Left kidney (tissue), 2 donors: ENCODE data around the gene KIAA1549. TPM values are rescaled to one million over a fixed set of nuclear protein-coding genes. Genes with fewer than 3 reads are reported as not detected.
A peak's percentile ranks its signal among the peaks of the same experiment; 100 is the strongest.
"Not testable (repeated sequence)": the region's sequence is repeated elsewhere in the genome, so short reads cannot be mapped to it uniquely, and the experiment has no call there.

Experiments used
- DNase-seq: peaks from one replicate; pipeline ENCODE4 v3.0.0-alpha.2; 2013
- polyA plus RNA-seq: library from polyadenylated mRNA; unstranded; fragments of 120-200 nt; gene quantifications from one replicate; pipeline ENCODE4 v1.2.1, GENCODE V29; 2013; ENCODE audit not compliant: insufficient read length

KIAA1549 gene
- polyA plus RNA-seq, 1 donor, result 15.5 TPM

DNA sequence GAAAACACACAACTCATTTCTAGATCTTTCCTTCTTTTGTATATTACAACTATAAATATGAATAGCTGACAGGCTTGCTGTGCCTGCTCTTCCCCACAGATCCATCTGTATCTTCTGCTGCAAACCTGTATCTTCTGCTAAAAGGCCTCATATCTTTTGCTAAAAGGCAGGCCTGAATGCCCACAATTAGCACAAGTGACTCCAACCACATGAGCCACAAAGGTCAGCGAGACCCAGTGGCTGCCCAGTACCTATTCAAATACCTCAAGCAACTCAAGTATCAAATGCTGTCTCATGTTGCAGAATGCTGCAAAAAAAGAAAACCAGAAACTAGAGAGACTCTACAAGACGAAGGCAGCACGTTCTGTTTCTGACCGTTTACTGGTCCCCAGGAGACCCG lies 128.7 kb downstream of the KIAA1549 start:
- DNase-seq, result no peak

DNA sequence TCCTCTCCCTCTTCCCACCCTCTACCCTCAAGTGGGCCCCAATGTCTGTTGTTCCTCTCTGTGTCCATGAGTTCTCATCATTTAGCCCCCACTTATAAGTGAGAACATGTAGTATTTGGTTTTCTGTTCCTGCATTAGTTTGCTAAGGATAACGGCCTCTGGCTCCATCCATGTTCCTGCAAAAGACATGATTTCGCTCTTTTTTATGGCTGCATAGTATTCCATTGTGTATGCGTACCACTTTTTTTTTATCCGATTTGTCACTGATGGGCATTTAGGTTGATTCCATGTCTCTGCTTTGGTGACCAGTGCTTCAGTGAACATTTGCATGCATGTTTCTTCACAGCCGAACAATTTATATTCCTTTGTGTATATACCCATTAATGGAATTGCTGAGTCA lies 131.5 kb downstream of the KIAA1549 start:
- no peak for DNase-seq

DNA sequence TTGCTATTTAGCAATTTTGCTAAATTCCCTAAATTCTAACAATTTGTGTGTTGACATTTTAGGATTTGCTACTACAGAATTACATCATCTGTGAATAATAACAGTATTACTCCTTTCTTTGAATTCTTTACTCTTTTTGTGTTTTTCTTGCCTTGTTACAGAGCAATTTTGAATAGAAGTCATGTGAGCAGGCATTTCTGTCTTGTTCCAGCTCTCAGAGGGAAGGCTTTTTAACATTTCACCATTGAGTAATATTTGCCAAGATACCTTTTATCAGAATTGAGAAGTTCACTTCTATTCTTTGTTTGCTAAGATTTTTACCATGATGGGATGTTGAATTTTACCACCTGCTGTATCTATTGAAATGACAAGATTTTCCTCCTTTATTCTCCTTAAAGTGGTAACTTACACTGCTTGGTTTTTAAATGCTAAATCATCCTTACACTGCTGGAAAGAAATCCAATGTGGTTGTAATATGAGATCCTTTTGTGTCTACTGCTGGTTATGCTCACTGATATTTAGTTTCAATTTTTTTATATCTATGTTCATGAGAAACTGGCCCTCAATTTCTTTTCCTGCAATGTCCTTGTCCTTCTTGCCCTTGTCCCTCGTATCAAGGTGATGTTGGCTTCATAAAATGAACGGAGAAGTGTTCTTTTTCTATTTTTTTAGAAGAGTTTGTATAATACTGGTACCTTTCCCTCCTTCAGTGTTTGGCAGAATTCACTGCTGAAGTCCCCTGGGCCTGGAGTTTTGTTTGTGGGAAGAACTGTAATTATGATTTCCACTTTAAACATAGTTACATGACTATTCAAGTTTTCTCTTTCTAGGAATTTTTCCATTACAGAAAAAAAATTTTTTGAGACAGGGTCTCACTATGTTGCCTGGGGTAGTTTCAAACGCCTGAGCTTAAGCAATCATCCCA lies 132.9 kb downstream of the KIAA1549 start:
- DNase-seq, result no peak

GRCh38 chr7:138845711-138846110 lies 135.5 kb downstream of the KIAA1549 start:
- no peak for DNase-seq

GRCh38 chr7:138843632-138844580 lies 137.3 kb downstream of the KIAA1549 start:
- no peak for DNase-seq

DNA sequence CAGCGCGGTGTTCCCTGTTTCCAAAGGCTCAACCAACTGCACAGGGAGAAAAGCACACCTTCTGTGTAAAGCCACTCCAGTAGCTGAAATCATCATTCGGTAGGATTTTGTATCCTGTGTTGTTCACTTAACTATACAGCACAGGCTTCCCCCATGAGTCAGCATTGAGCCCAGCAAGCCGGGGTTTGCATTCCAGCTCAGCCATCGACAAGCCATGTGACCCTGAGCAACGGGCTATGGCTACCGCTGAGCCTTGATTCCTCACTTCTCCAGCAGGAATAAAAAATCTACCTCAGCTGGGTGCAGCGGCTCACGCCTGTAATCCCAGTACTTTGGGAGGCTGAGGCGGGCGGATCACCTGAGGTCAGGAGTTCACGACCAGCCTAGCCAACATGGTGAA lies 139.1 kb downstream of the KIAA1549 start:
- DNase-seq, result no peak

DNA sequence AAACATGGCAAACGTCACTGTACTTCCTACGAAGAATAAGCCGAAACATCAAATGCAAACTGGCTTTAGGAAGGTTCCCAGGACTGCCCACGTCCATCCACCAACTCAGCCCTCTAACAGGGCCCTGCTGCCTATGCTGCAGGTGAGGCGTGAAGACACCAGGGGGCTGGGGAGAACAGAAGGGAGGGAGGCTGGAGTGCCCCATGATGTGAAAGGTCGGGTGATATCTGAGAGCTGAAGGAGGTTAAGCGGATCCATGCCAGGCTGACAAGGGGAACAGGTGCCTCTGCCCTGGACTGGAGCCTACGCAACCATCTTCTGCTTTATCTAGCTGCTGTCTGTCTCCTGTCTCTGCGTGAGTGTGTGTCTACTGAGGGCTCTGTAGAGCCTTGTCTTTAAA lies 143.0 kb downstream of the KIAA1549 start:
- peak; percentile 7 for DNase-seq

GRCh38 chr7:138837627-138838026 lies 143.6 kb downstream of the KIAA1549 start:
- DNase-seq, result peak; percentile 3

GRCh38 chr7:138835087-138835486 lies 146.1 kb downstream of the KIAA1549 start:
- no peak for DNase-seq

GRCh38 chr7:138834583-138834982 lies 146.6 kb downstream of the KIAA1549 start:
- no peak for DNase-seq

DNA sequence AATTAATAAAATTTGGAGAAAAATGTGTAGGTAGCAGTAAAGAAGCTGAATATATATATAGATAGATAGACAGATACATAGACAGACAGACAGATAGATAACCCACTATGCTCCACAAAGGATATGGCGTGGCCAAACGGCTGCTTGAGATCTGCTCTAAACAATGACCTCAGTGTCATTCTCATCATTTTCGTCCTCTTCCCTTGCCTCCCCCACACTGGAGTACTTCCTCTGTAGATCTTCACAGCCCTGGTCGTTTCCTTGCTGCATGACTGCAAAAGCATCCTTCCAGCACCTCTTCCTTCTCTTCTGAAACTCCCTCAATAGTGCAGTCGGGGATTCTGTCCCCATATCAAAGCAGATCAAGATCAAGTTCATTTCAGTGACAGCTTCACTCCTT lies 147.6 kb downstream of the KIAA1549 start:
- no peak for DNase-seq

- DNase-seq, result no peak
Observed at GRCh38 chr7:138832966-138833365, 148.2 kb downstream of the KIAA1549 start.

- no peak for DNase-seq
Observed at GRCh38 chr7:138829335-138829734, 151.9 kb downstream of the KIAA1549 start.

DNA sequence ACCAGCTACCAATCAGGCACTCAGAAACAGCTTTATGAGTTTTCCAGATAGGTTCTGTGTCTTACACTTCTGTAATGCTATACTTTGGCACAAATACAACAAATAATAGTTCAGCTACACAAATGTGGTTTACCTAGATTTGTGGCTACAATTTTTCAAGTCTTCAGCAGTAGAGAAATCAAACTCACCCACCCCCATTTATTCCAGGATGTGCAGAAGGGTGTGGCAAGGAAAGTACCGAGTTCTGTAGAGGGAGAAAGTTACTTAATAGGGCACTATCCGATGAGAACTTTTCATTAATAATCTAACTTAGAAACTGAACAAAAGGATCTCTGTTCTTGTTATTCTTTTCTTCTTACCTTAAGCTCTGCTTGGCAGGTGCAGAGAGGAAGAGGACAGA lies 152.9 kb downstream of the KIAA1549 start:
- no peak for DNase-seq

DNA sequence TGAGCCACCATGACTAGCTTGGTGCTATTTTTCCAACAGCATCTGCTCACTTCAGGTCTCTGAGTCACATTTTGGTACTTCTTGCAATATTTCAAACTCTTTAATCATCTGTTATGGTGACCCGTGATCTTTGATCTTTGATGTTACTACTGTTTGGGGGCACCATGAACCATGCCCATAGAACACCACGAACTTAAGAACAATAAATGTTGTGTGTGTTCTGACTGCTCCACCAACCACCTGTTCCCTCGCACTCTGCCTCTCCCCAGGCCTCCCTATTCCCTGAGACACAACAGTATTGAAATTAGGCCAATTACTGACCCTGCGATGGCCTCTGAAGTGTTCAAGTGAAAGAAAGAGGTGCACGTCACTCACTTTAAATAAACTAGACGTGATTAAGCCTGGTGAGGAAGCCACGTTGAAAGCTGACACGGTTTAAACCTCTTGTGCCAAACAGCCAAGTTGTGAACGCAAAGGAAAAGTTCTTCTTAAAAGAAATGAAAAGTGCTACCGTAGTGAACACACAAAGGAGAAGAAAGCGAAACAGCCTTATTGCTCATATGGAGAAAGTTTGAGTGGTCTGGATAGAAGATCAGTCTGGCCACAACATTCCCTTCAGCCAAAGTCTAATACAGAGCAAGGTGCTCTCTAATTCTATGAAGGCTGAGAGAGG lies 156.0 kb downstream of the KIAA1549 start:
- DNase-seq, result no peak

DNA sequence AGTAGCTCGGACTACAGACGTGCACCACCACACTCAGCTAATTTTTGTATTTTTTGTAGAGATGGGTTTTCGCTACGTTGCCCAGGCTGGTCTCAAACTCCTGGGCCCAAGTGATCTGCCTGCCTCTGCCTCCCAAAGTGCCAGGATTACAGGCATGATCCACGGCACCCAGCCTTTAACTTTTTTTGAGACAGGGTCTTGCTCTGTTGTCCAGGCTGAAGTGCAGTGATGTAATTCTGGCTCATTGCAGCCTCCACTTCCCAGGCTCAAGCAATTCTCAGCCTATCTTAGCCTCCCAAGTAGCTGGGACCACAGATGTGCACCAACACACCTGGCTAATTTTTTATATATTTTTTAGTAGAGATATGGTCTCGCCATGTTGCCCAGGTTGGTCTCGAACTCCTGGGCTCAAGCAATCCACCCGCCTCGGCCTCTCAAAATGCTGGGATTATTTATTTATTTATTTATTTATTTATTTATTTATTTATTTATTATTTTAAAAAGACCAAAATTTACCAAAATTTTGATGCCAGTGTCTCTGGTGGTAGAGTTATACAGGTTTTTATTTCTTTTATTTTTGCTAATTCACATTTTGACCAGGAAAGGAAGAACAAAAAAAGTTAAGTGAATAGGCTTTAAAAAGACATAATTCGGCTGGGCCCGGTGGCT lies 158.2 kb downstream of the KIAA1549 start:
- no peak for DNase-seq

DNA sequence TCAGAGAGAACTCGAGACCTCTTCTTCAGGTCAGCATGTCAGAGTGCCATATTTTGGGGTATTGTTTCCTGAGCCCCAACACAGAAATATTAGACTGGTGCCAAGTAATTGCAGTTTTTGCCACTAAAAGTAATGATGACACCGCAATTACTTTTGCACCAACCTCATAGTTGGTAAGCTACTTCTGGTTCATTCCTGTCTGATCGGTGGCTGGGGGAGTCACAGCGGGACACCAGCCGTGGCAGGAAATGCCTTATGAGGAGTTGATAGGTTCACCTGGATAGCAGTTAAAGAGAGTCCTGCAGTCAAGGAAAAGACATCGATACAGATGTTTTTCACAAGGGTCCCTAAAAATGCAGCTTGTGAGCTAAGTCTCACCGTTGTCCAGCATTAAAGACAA lies 159.3 kb downstream of the KIAA1549 start:
- no peak for DNase-seq

DNA sequence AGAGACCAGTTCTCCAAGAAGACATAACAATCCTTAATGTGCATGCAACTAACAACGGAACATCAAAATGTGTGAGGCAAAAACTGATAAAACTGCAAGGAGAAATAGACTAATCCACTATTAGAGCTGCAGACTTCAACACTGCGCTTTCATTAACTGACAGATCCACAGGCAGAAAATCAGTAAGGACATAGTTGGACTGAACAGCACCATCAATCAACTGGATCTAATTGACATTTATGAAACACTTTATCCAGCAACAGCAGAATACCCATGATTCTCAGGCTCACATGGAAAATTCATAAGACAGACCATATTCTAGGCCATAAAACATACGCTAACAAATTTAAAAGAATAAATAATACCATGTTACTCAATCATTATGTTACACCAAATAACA lies 161.6 kb downstream of the KIAA1549 start:
- no peak for DNase-seq

- DNase-seq, result no peak
Observed at GRCh38 chr7:138816650-138817049, 164.5 kb downstream of the KIAA1549 start.

DNA sequence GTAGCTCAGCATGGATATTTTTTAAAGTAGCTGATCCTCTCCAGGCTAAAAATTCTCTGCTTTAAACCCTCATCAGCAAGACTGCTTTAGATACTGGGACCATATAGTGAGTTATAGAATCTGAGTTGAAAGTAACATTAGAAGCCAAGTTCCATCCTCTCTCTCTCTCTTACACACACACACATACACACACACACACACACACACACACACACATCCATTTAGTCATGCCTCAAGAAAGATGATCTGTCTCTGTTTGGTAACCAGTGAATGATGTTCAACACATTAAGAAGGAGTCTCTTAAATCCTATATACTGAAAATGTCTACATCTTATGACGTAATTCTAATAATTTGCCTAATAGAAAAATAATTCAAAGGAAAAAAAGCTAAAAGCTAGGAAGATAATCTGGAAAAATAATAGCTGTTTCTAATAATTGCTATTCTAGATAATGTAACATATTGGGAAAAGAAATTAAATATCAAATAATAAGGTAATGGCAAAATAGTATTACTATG lies 166.3 kb downstream of the KIAA1549 start:
- DNase-seq, result no peak

- DNase-seq, result no peak
Observed at GRCh38 chr7:138813945-138814344, 167.2 kb downstream of the KIAA1549 start.

DNA sequence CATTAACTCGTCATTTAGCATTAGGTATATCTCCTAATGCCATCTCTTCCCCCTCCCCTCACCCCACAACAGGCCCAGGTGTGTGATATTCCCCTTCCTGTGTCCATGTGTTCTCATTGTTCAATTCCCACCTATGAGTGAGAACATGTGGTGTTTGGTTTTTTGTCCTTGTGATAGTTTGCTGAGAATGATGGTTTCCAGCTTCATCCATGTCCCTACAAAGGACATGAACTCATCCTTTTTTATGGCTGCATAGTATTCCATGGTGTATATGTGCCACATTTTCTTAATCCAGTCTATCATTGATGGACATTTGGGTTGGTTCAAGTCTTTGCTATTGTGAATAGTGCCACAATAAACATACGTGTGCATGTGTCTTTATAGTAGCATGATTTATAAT lies 169.9 kb downstream of the KIAA1549 start:
- not testable (repeated sequence) for DNase-seq
